Right lobe of liver (tissue), 4 donors: ENCODE measurements around the gene LAS1L.

Experiments
- POLR2A ChIP-seq: fragments of 450-650 bp; IDR thresholded peaks from one replicate; pipeline ENCODE4 v1.6.1; 2017; ENCODE audit warnings: antibody characterized with exemption, mild to moderate bottlenecking
- TF ChIP-seq, protein P1 (sequence below), 4 donors: fragments of 200-600 bp in 3 of 4; fragments of 450-650 bp in 1 of 4; IDR thresholded peaks; one replicate each; pipeline versions ENCODE4 v1.5.1 to v1.8.0; 2016 to 2022; ENCODE audit warnings: antibody characterized with exemption in 4 of 4, mild to moderate bottlenecking in 2 of 4
- donor health status: DM: no; HTN: no; CAD: no.
- donor health status: DM: no; HTN: no; CAD: no.
- donor health status: DM: no; HTN: yes; CAD: no.

DNA sequence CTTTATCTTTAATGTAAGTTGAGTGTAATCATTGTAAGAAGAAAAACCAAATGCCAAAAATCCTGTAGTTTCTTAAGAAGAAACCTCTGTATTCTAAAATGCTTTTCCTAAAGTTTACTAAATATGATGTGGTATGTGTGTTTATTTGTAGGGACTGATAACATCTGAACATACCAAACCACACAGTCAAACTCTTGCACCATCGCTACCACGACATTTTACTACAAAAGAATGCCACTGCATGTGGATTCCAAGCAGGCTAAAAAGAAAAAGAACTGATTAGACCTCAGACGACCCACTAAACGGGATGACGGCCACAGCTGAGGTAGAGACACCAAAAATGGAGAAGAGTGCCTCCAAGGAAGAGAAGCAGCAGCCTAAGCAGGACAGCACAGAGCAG, 46.1 kb downstream of the LAS1L start:
- no peak for TF ChIP-seq POLR2A
- TF ChIP-seq, protein P1, sequence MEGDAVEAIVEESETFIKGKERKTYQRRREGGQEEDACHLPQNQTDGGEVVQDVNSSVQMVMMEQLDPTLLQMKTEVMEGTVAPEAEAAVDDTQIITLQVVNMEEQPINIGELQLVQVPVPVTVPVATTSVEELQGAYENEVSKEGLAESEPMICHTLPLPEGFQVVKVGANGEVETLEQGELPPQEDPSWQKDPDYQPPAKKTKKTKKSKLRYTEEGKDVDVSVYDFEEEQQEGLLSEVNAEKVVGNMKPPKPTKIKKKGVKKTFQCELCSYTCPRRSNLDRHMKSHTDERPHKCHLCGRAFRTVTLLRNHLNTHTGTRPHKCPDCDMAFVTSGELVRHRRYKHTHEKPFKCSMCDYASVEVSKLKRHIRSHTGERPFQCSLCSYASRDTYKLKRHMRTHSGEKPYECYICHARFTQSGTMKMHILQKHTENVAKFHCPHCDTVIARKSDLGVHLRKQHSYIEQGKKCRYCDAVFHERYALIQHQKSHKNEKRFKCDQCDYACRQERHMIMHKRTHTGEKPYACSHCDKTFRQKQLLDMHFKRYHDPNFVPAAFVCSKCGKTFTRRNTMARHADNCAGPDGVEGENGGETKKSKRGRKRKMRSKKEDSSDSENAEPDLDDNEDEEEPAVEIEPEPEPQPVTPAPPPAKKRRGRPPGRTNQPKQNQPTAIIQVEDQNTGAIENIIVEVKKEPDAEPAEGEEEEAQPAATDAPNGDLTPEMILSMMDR (IDR thresholded peaks at IDR 0.05): no peak
